Body of pancreas (tissue), 4 donors: Measurements from ENCODE around the gene DISP2. TPM values are rescaled to one million over a fixed set of nuclear protein-coding genes. Genes with fewer than 3 reads are reported as not detected.

Source experiments
- ATAC-seq: fragments of 150-250 bp; one replicate; pipeline ENCODE4 v1.9.1; 2016
- DNase-seq, 4 donors: peaks; one replicate each; pipeline ENCODE4 v3.0.0-alpha.2; 2019
- H3K27ac ChIP-seq, 4 donors: fragments of 200-600 bp; sonication (generic); 1 replicate in 3 of 4; 2 replicates in 1 of 4; pipeline versions ENCODE4 v1.5.1 to v1.6.1; 2016 to 2019; ENCODE audit warnings: mild to moderate bottlenecking in 1 of 4, mixed read lengths in 1 of 4, moderate library complexity in 1 of 4
- H3K27me3 ChIP-seq, 2 donors: fragments of 200-600 bp; sonication (generic); one replicate each; pipeline ENCODE4 v1.6.0; 2016; ENCODE audit warnings: mild to moderate bottlenecking in 1 of 2
- H3K36me3 ChIP-seq, 2 donors: fragments of 200-600 bp; sonication (generic); replicated peaks in 1 of 2; 2 replicates each; pipeline ENCODE4 v1.5.1; 2016; ENCODE audit warnings: low read depth in 2 of 2; ENCODE audit not compliant: insufficient read depth in 1 of 2
- H3K4me1 ChIP-seq: fragments of 200-600 bp; sonication (generic); one replicate; pipeline ENCODE4 v1.6.0; 2016
- H3K4me3 ChIP-seq, 2 donors: fragments of 200-600 bp; sonication (generic); 1 replicate in 1 of 2; 2 replicates in 1 of 2; pipeline ENCODE4 v1.5.1; 2016 to 2019
- H3K9me3 ChIP-seq, 3 donors: fragments of 200-600 bp; sonication (generic); 1 replicate in 2 of 3; 2 replicates in 1 of 3; pipeline ENCODE4 v1.5.1; 2016
- POLR2A ChIP-seq, 3 donors: fragments of 450-650 bp; IDR thresholded peaks; one replicate each; pipeline ENCODE4 v1.6.1; 2016; ENCODE audit warnings: antibody characterized with exemption in 3 of 3, mild to moderate bottlenecking in 2 of 3
- WGBS, 2 donors: methylation state at CpG; one replicate each; pipeline ENCODE4 v1.1.5; 2017; 5-methylcytosine and 5-hydroxymethylcytosine counted together
- intact Hi-C: fragments of 100-400 bp; cut with DNase I; formaldehyde crosslinking; loops from one replicate; pipeline ENCODE4 v1.15.1; 2023
- total RNA-seq, 2 donors: library from RNA; depleted of rRNA; stranded (reverse); fragments of >200 nt; gene quantifications; one replicate each; pipeline ENCODE4 v1.1.0, GENCODE V29; 2016
- TF ChIP-seq, protein P1 (sequence below), 7 experiments: fragments of 450-650 bp in 4 of 7; fragments of 200-600 bp in 3 of 7; sonication (generic) in 3 of 7; IDR thresholded peaks; one replicate each; pipeline ENCODE4 v1.5.1; 2016 to 2019; ENCODE audit warnings: antibody characterized with exemption in 7 of 7

DISP2 gene
- total RNA-seq, 2 donors from 2014 or later: under 0.01 to 0.52 TPM

DNA sequence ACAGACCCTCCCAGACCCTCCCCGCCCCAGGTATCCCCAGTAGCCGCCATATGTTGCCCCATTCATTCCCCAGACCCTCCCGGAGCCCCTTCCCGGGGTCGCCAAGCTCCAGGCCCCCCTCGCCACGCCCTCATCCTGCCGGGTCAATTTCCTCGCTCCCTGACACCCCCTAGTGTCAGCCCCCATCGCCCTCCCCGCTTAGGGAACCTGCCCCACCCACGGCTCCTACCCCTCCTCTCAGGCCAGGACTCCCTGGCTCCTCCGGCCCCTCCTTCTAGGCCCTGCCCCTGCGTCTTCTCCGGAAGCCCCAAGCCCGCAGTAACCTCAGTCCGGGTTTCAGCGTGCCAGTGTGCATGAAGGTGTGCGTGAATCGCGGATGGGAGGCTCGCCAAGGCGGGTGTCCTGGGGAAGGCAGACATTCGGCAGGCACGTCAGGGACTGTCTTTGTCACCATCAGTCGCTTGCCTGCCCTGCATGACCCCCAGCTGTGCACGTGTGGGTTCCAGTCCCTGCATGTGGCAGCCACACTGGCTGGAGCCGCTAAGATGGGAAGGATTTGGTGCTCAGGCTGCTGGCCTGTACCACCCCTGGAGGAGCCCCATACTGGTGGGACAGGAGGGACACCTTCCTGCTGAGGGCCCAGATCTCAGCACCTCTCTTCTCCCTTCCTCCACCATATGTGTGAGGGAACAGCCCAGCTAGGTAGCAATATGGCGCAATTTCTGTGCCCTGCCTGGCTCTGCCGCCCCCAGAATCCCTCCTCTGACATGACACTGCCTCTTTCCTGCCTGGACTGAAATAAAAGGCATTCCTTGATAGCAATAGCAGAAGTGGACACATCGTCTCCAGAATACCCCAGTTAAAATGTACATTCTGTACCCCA, 693 bp downstream of the DISP2 start:
- ATAC-seq: peak; percentile 1
- no peaks in the 10 kb centered on the region for H3K36me3 ChIP-seq
- no peak for TF ChIP-seq POLR2A (IDR thresholded peaks at IDR 0.05)
- TF ChIP-seq, protein P1, sequence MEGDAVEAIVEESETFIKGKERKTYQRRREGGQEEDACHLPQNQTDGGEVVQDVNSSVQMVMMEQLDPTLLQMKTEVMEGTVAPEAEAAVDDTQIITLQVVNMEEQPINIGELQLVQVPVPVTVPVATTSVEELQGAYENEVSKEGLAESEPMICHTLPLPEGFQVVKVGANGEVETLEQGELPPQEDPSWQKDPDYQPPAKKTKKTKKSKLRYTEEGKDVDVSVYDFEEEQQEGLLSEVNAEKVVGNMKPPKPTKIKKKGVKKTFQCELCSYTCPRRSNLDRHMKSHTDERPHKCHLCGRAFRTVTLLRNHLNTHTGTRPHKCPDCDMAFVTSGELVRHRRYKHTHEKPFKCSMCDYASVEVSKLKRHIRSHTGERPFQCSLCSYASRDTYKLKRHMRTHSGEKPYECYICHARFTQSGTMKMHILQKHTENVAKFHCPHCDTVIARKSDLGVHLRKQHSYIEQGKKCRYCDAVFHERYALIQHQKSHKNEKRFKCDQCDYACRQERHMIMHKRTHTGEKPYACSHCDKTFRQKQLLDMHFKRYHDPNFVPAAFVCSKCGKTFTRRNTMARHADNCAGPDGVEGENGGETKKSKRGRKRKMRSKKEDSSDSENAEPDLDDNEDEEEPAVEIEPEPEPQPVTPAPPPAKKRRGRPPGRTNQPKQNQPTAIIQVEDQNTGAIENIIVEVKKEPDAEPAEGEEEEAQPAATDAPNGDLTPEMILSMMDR (IDR thresholded peaks at IDR 0.05): no peak
- intact Hi-C loops: no loop called here
- H3K27me3 ChIP-seq: no peaks in the 10 kb centered on the region
- H3K27ac ChIP-seq: no peak overlapping the region
- no peaks in the 10 kb centered on the region for H3K9me3 ChIP-seq
- no peak overlapping the region for H3K4me3 ChIP-seq
- WGBS, 2 donors: 18 to 21% methylated on average over 22 to 31 of the region's 31 CpGs
- H3K4me1 ChIP-seq: peaks cover 14% of the 10 kb centered on the region
- peak in 2 of 4 donors; percentile 10 to 25 for DNase-seq

DNA sequence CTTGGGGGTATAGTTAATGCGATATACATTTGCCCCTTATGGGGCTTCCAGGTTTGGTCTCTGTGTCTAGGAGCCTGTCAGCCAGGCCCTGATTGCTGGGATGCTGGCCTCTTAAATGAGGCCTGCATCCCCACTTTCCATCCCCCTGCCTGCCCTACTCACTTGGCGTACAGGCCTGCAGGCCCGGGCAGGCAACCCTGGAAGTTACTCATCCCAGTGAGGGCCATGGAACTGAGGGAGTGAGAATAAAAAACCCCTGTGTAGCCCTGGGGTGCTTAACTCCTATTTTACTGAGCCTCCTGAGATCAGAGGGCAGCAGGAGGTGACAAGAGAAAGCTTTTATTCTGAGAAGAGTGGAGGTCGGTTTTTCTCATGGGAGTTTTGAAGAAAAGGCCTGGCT, 2.0 kb downstream of the DISP2 start:
- no peak for TF ChIP-seq POLR2A (IDR thresholded peaks at IDR 0.05)
- TF ChIP-seq, protein P1 (IDR thresholded peaks at IDR 0.05): no peak
- intact Hi-C loops: no loop called here
- no peak for ATAC-seq

DNA sequence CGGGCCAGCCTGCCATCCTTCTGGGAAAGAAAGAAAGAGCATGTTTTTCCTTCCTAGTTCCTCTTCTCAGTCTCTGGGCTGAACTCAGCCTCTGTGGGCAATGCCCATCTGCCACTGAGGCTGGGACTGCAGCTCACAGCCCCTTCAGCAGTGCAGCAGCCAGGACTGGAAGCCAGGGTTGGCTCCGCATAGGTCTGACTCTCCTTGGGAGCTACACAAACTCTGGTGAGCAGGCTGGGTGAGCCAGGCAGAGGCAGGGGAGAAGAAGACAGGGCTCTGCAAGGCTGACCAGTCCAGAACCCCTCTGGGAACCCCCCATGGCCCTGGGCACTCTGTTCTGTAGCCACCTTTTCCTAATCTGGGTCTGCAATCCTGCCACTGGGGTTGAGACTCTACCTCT, 3.6 kb downstream of the DISP2 start:
- no peak for ATAC-seq
- H3K9me3 ChIP-seq: no peaks in the 10 kb centered on the region
- no peaks in the 10 kb centered on the region for H3K36me3 ChIP-seq
- intact Hi-C loops: no loop called here
- no peaks in the 10 kb centered on the region for H3K27me3 ChIP-seq
- DNase-seq: no peak
- no peak for TF ChIP-seq POLR2A (IDR thresholded peaks at IDR 0.05)
- TF ChIP-seq, protein P1 (IDR thresholded peaks at IDR 0.05): no peak
- no peak overlapping the region for H3K4me3 ChIP-seq
- H3K27ac ChIP-seq: no peak overlapping the region
- peaks cover 15% of the 10 kb centered on the region for H3K4me1 ChIP-seq
- WGBS, 2 donors: 92 to 100% methylated on average over 1 to 2 of the region's 2 CpGs

More for the DNA sequence above, 2.0 kb downstream of the DISP2 start:
- Histone ChIP-seq H3K4me3 (no peak overlapping the region), H3K9me3 (no peaks in the 10 kb centered on the region), H3K4me1 (peaks cover 14% of the 10 kb centered on the region), H3K27me3 (no peaks in the 10 kb centered on the region), H3K27ac (no peak overlapping the region), H3K36me3 (no peaks in the 10 kb centered on the region)
- 83 to 84% methylated on average over 2 to 4 of the region's 4 CpGs for WGBS, 2 donors
- DNase-seq: no peak

DNA sequence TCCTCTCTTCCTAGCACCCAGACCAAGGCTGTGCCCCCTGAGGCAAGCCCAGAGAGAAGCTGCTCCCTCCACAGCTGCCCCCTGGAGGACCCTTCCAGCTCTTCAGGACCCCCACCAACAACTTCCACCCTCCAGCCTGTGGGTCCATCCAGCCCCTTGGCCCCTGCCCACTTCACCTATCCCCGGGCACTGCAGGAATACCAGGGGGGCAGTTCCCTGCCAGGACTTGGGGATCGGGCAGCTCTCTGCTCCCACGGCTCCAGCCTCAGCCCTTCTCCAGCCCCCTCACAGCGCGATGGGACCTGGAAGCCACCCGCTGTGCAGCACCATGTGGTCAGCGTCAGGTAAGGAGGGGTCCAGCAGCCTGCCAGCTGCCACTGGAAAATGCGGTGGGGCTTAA, 5.6 kb downstream of the DISP2 start:
- no peaks in the 10 kb centered on the region for H3K9me3 ChIP-seq
- no peak for ATAC-seq
- no peak overlapping the region for H3K27ac ChIP-seq
- 80 to 88% methylated on average over 8 of the region's 8 CpGs for WGBS, 2 donors
- no peak overlapping the region for H3K4me3 ChIP-seq
- H3K27me3 ChIP-seq: no peaks in the 10 kb centered on the region
- peaks cover 21% of the 10 kb centered on the region for H3K4me1 ChIP-seq
- DNase-seq: no peak
- no peaks in the 10 kb centered on the region for H3K36me3 ChIP-seq
- TF ChIP-seq POLR2A (IDR thresholded peaks at IDR 0.05): no peak
- TF ChIP-seq, protein P1 (IDR thresholded peaks at IDR 0.05): no peak
- intact Hi-C loops: no loop called here

DNA sequence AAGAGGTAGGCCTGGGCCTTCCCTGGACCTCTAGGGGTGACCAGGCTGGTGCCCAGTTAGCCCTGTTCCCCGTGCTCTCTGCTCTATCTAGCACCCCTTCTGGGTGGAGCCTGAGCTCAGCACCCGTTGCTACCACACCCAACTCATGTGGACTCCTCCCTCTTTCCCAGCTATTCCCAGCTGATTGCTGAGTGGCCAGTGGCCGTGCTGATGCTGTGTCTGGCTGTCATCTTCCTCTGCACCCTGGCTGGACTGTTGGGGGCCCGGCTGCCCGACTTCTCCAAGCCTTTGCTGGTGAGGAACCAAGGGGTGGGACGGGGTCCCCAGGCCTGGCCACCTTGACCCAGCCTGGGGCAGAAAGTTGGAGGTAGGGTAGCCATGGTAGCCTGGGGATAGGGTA, 6.2 kb downstream of the DISP2 start:
- DNase-seq (no peak), ATAC-seq (no peak)
- Histone ChIP-seq H3K4me3 (no peak overlapping the region), H3K9me3 (no peaks in the 10 kb centered on the region), H3K27me3 (no peaks in the 10 kb centered on the region), H3K4me1 (peaks cover 18% of the 10 kb centered on the region), H3K36me3 (no peaks in the 10 kb centered on the region), H3K27ac (no peak overlapping the region)
- WGBS, 2 donors: 71 to 81% methylated on average over 2 to 6 of the region's 6 CpGs
- intact Hi-C loops: no loop called here
- no peak for TF ChIP-seq POLR2A (IDR thresholded peaks at IDR 0.05)
- TF ChIP-seq, protein P1 (IDR thresholded peaks at IDR 0.05): no peak
